AG10803 (cell line): ENCODE results near the gene FAM9A.

Experiments
- DNase-seq: peaks from one replicate; pipeline ENCODE4 v3.0.0; 2010; ENCODE audit warnings: low read depth
- H3K4me3 ChIP-seq: 2 replicates; pipeline ENCODE4 v1.5.1; 2011; ENCODE audit warnings: mild to moderate bottlenecking, low read length, control low read depth
- TF ChIP-seq, protein P1 (sequence below): conservative IDR thresholded peaks from 2 replicates; pipeline ENCODE4 v1.5.1; 2011; ENCODE audit warnings: mild to moderate bottlenecking, low read length, control low read depth, inconsistent platforms

Gene FAM9A

DNA sequence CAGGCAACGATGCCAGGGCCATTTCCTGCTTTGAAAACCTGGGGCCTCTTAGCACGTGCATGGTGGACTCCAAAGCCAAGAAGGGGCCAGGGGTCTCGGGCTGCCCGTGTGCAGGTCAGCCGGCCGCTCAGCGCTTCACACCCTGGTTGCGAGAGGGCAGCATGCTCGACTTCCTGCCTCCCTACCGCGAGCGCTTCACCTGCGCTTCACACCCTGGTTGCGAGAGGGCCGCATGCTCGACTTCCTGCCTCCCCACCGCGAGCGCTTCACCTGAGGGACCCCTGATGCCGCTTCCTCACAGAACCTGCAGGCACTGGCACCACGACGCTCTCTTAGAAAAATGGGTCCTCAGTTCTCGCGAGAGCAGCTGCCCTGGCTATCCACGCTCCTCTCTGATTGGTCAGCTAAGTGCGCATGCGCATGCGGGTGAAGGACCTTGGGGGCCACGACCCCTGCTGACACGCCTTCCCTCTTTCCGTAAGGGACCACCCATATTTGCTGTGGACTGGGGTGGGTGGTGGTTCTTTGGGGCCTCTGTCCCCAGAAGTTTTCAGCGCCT lies at the start of gene FAM9A:
FAM9A (minus strand) TSS at position 343 of the 559 bp plus-strand sequence. CDS start 1,212 bp downstream, outside the sequence.
- DNase-seq: no peak
- H3K4me3 ChIP-seq: no peak within 1 kb of the TSS
- TF ChIP-seq, protein P1, sequence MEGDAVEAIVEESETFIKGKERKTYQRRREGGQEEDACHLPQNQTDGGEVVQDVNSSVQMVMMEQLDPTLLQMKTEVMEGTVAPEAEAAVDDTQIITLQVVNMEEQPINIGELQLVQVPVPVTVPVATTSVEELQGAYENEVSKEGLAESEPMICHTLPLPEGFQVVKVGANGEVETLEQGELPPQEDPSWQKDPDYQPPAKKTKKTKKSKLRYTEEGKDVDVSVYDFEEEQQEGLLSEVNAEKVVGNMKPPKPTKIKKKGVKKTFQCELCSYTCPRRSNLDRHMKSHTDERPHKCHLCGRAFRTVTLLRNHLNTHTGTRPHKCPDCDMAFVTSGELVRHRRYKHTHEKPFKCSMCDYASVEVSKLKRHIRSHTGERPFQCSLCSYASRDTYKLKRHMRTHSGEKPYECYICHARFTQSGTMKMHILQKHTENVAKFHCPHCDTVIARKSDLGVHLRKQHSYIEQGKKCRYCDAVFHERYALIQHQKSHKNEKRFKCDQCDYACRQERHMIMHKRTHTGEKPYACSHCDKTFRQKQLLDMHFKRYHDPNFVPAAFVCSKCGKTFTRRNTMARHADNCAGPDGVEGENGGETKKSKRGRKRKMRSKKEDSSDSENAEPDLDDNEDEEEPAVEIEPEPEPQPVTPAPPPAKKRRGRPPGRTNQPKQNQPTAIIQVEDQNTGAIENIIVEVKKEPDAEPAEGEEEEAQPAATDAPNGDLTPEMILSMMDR: no peak

DNA sequence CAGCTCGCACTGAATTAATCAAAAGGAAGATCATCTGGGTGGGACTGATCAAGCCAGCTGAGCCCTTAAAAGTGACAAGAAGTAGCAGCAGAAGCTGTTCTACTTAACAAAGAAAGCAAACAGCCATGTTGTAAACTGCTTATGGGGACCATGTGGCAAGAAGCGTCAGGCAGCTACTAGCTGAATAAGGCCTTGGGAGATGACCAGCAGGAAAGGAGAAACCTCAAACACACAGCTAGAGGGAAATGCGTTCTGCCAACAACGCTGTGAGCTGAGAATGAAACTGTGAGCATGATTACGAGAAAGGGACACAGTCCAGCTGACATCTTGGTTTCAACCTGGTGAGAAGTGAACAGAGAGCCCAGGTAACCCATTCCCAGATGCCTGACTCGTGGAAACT lies 49.3 kb upstream of the FAM9A start:
- TF ChIP-seq, protein P1: no peak
- no peak overlapping the region for H3K4me3 ChIP-seq
- no peak for DNase-seq

DNA sequence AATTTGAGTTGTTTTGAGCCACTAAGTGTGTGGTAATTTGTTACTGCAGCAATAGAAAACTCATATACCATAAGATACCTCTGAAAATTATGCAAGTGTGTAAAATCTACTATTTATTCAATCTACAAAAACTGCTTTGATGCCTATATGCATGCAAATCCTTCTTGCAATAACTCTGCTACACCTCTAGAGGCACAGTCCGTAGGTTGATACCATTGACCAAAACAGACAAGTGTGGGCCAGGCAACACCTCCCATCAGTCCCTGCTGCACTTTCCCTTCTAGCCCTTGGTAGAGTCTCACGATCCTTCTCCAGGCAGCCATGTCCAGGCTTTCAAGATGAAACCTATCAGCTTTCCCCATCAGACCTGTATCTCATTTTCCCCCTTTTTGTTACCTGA lies 48.8 kb upstream of the FAM9A start:
- DNase-seq: no peak
- H3K4me3 ChIP-seq: no peak overlapping the region
- TF ChIP-seq, protein P1: no peak; the same call in 1 of the 2 replicates

DNA sequence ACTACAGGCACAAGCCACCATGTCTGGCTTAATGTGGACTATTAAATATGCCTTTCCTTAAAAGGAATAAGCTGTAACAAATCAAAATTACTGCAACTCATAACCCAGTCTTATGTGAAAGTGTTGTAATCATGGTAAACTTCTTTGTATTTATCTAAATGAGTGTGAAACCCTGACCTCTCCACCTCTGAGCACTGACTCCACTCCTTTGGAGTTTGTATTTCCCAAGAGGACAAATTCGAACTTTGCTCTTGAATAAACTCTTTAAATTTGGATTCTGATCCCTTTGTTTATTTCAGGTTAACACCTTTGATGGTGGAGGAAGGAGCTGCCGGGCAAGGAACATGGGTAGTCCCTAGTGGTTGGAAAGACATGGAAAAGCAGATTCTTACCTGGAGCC lies 48.3 kb upstream of the FAM9A start:
- no peak overlapping the region for H3K4me3 ChIP-seq
- no peak for DNase-seq
- TF ChIP-seq, protein P1: no peak

DNA sequence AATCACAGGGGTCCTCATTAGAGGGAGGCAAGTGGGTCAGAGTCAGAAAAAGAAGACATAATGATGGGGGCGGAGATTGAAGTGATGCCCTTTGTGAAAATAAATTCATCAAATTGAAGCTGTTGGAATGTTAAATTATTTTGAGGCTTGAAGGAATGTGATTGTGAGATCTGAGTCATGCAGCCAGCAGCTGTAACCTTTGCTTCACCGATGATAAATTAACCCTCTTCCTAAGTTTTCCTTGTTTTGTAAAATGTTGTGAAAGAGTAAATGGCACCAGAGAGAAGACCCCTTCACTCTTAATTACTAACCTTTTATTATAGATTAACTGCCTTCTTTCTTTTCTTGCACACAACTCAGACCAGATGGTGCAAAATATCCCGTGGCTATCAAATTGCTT lies 47.7 kb upstream of the FAM9A start:
- DNase-seq: peak; percentile 32
- no peak overlapping the region for H3K4me3 ChIP-seq
- TF ChIP-seq, protein P1: no peak

DNA sequence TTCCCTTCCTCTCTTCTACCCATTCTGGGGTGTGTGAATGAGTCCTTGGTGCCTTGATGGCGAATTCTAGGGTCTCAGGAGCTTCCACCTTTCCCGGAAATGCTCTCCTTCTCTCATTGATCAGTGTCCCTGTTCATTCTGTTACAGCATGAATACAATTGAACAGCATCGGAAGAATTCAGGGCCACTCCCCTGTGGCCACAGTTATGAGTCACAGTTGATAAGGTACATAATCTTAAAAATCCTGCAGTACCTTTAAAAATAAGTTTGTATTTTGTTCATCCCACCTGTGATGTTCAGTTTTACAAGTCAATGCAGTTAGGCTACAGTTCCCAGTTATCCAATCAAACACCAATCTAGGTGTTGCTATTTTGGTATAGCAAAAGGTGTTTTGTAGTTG lies 47.3 kb upstream of the FAM9A start:
- no peak for DNase-seq
- H3K4me3 ChIP-seq: no peak overlapping the region
- TF ChIP-seq, protein P1: no peak

DNA sequence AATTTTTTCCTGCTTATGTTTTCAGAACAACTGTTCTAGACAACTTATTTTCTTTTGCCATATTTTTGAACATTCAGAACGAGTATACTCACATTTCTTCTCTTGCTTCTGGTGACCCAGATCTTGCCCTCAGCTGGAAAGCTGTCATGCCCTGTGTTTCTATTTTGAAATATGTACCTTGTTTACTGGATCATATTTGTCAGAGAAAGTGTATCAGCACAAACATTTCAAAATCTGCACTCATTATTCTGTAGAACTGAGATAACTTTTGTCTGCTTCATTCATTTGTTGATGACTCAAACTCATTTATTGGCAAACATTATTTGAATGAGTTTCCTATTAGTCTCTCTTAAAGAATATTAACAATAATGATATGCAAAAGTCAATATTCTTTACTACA lies 46.2 kb upstream of the FAM9A start:
- TF ChIP-seq, protein P1: no peak
- no peak overlapping the region for H3K4me3 ChIP-seq
- DNase-seq: no peak
